OCI-LY7 (cell line): Measurements from ENCODE around the gene EPHX1. TPM values are rescaled to one million over a fixed set of nuclear protein-coding genes. Genes with fewer than 3 reads are reported as not detected.
"Not testable (repeated sequence)": the region's sequence is repeated elsewhere in the genome, so short reads cannot be mapped to it uniquely, and the experiment has no call there.

Experiments used
- BruUV-seq: library from RNA; stranded (reverse); fragments of 400-500 nt; replicated peaks from 2 replicates; lab custom pipeline; 2021; lab: Mats Ljungman, UMichigan
- CTCF ChIA-PET: fragments of 300-600 bp; sonication (Branson Sonifier 250); formaldehyde crosslinking; loops from one replicate; lab custom pipeline; 2022; ENCODE audit warnings: antibody characterized with exemption; ENCODE audit not compliant: unreplicated experiment; lab: Charles Lee
- POLR2A ChIA-PET: fragments of 300-600 bp; sonication (Branson Sonifier 250); formaldehyde crosslinking; loops from one replicate; lab custom pipeline; 2022; ENCODE audit warnings: antibody characterized with exemption; lab: Charles Lee
- DNase-seq: peaks from one replicate; pipeline ENCODE4 v3.0.0-alpha.2; 2015; ENCODE audit warnings: low spot score
- H2AFZ ChIP-seq: fragments of 200-600 bp; sonication (generic), shearing (Covaris generic); 2 replicates; pipeline ENCODE4 v1.6.1; 2014; ENCODE audit warnings: mild to moderate bottlenecking, antibody characterized with exemption, low read length, moderate library complexity
- H3K27ac ChIP-seq: fragments of 200-600 bp; sonication (generic); 2 replicates; pipeline ENCODE4 v1.5.1; 2014; ENCODE audit warnings: mixed run types, low read depth, mild to moderate bottlenecking, moderate library complexity, low read length, inconsistent platforms; ENCODE audit not compliant: poor library complexity, severe bottlenecking
- H3K36me3 ChIP-seq: fragments of 200-600 bp; sonication (generic); 2 replicates; pipeline ENCODE4 v1.6.1; 2014; ENCODE audit warnings: mild to moderate bottlenecking, antibody characterized with exemption, low read length, moderate library complexity, mixed read lengths; ENCODE audit not compliant: insufficient read depth
- H3K4me1 ChIP-seq: fragments of 200-600 bp; sonication (generic); 2 replicates; pipeline ENCODE4 v1.5.1; 2014; ENCODE audit warnings: mild to moderate bottlenecking, low read length; ENCODE audit not compliant: insufficient read depth, poor library complexity, severe bottlenecking
- H3K4me2 ChIP-seq: fragments of 200-600 bp; sonication (generic); 2 replicates; pipeline ENCODE4 v1.6.1; 2014; ENCODE audit warnings: mild to moderate bottlenecking, low read length
- H3K4me3 ChIP-seq: fragments of 200-600 bp; sonication (generic); 2 replicates; pipeline ENCODE4 v1.5.1; 2014; ENCODE audit warnings: mild to moderate bottlenecking, low read depth, low read length; ENCODE audit not compliant: poor library complexity, severe bottlenecking
- H3K79me2 ChIP-seq: fragments of 200-600 bp; sonication (generic); 2 replicates; pipeline ENCODE4 v1.6.1; 2016; ENCODE audit warnings: low read depth, mild to moderate bottlenecking, low read length, moderate library complexity, mixed read lengths; ENCODE audit not compliant: insufficient read depth
- H3K9me2 ChIP-seq: fragments of 200-600 bp; sonication (generic); 2 replicates; pipeline ENCODE4 v1.6.1; 2016; ENCODE audit warnings: mild to moderate bottlenecking, low read length, mixed read lengths; ENCODE audit not compliant: insufficient read depth
- H3K9me3 ChIP-seq: fragments of 200-600 bp; sonication (generic); 2 replicates; pipeline ENCODE4 v1.6.1; 2014; ENCODE audit warnings: mild to moderate bottlenecking, mixed run types, low read length, mixed read lengths
- H4K20me1 ChIP-seq: fragments of 200-600 bp; sonication (generic); 2 replicates; pipeline ENCODE4 v1.6.1; 2014; ENCODE audit warnings: mild to moderate bottlenecking, antibody characterized with exemption, low read length, moderate library complexity, mixed read lengths; ENCODE audit not compliant: insufficient read depth
- CTCF ChIP-seq: fragments of 200-600 bp; sonication (generic); conservative IDR thresholded peaks from 2 replicates; pipeline ENCODE4 v1.5.1; 2014; ENCODE audit warnings: mild to moderate bottlenecking, antibody characterized with exemption, low read length, moderate library complexity, mixed read lengths
- EZH2phosphoT487 ChIP-seq: fragments of 200-600 bp; sonication (generic); IDR thresholded peaks from 2 replicates; pipeline ENCODE4 v1.6.1; 2018; ENCODE audit warnings: low read depth, borderline replicate concordance, mild to moderate bottlenecking, mixed run types, antibody characterized with exemption, low read length, moderate library complexity, mixed read lengths
- intact Hi-C: fragments of 100-400 bp; cut with micrococcal nuclease; formaldehyde crosslinking; loops from one replicate; pipeline ENCODE4 v1.10.0; 2022; ENCODE audit not compliant: unreplicated experiment
- total RNA-seq, 2 experiments: library from RNA; depleted of rRNA in 1 of 2; stranded (reverse); fragments of >200 nt in 1 of 2; shearing (Covaris generic) in 1 of 2; gene quantifications; 2 replicates each; pipeline ENCODE4 v1.2.3, GENCODE V29; 2014 to 2022

The EPHX1 gene
- total RNA-seq, 2 experiments from 2014 or later, result 0.44 to 1.3 TPM

GRCh38 chr1:225813214-225813964 is 3.5 kb downstream of the EPHX1 start:
- no peaks in the 10 kb centered on the region for H3K9me2 ChIP-seq
- H3K9me3 ChIP-seq, result no peaks in the 10 kb centered on the region
- no TSS peak for BruUV-seq
- H3K27ac ChIP-seq, result no peak overlapping the region
- H3K4me3 ChIP-seq, result no peak overlapping the region
- TF ChIP-seq CTCF (no peak), EZH2phosphoT487 (no peak)
- no peak overlapping the region for H3K4me2 ChIP-seq
- peaks cover 4% of the 10 kb centered on the region for H3K4me1 ChIP-seq
- no peak overlapping the region for H2AFZ ChIP-seq
- POLR2A ChIA-PET, result interaction anchor here (0.9 to 1.4 kb wide), 4 partner anchors 10 to 33 kb away, joined by 3 to 6 read pairs (median 4); no protein-coding TSS in a partner anchor
- peak; percentile 26 for DNase-seq
- H4K20me1 ChIP-seq, result no peaks in the 10 kb centered on the region
- no peaks in the 10 kb centered on the region for H3K79me2 ChIP-seq
- no peaks in the 10 kb centered on the region for H3K36me3 ChIP-seq
- CTCF ChIA-PET, result no interaction called here
- intact Hi-C loops, result no loop called here

GRCh38 chr1:225814381-225814780 is 4.5 kb downstream of the EPHX1 start:
- DNase-seq, result no peak
- no peaks in the 10 kb centered on the region for H3K79me2 ChIP-seq

GRCh38 chr1:225815090-225815489 is 5.2 kb downstream of the EPHX1 start:
- H4K20me1 ChIP-seq, H3K4me2 ChIP-seq, intact Hi-C loops, H3K4me3 ChIP-seq, H3K27ac ChIP-seq, CTCF ChIA-PET, H3K9me3 ChIP-seq, H2AFZ ChIP-seq, BruUV-seq, H3K9me2 ChIP-seq, H3K4me1 ChIP-seq, H3K36me3 ChIP-seq, DNase-seq, H3K79me2 ChIP-seq: not testable (repeated sequence)
- POLR2A ChIA-PET, result interaction anchor here (0.6 kb wide), 2 partner anchors 50 to 75 kb away, joined by 3 read pairs; no protein-coding TSS in a partner anchor

More at GRCh38 chr1:225814381-225814780, 4.5 kb downstream of the EPHX1 start:
- Histone ChIP-seq H3K9me2 (no peaks in the 10 kb centered on the region), H3K9me3 (no peaks in the 10 kb centered on the region), H4K20me1 (no peaks in the 10 kb centered on the region), H3K36me3 (no peaks in the 10 kb centered on the region), H3K4me3 (no peak overlapping the region), H3K4me1 (peaks cover 4% of the 10 kb centered on the region), H3K27ac (no peak overlapping the region), H3K4me2 (no peak overlapping the region), H2AFZ (no peak overlapping the region)
- CTCF ChIA-PET, result no interaction called here
- no peak for TF ChIP-seq CTCF
- no peak for TF ChIP-seq EZH2phosphoT487
- no TSS peak for BruUV-seq
- intact Hi-C loops, result no loop called here
- POLR2A ChIA-PET, result interaction anchor here (0.9 to 1.0 kb wide), 2 partner anchors 9 to 26 kb away, joined by 4 to 5 read pairs; no protein-coding TSS in a partner anchor
